Measurements from ENCODE around the gene ZNF407.

Gene ZNF407

GRCh38 chr18:74550886-74551285 is 46.8 kb upstream of the ZNF407 start:
- H3K4me1 ChIP-seq (ENCODE audit: control insufficient read depth, insufficient read depth, low read length), result no peaks in the 10 kb centered on the region

GRCh38 chr18:74551452-74551851 is 46.2 kb upstream of the ZNF407 start:
- Histone ChIP-seq H3K27ac (ENCODE audit: extremely low read depth, low read depth, low read length) (no peak overlapping the region), H3K9me3 (ENCODE audit: control insufficient read depth, insufficient read depth, low read depth, low read length) (no peaks in the 10 kb centered on the region), H3K4me1 (ENCODE audit: control insufficient read depth, insufficient read depth, low read length) (no peaks in the 10 kb centered on the region), H3K4me3 (ENCODE audit: low read depth, low read length) (no peak overlapping the region), H3K36me3 (ENCODE audit: control insufficient read depth in 2 of 2, insufficient read depth in 1 of 2, low read length in 2 of 2) (no peaks in the 10 kb centered on the region)
- ChIA-PET CTCF (interaction anchor here (0.5 to 1.6 kb wide), 49 partner anchors 8 to 1871 kb away, joined by 3 to 42 read pairs (median 4); no protein-coding TSS in a partner anchor), POLR2A (interaction anchor here (1.0 to 1.2 kb wide), 2 partner anchors 56 to 198 kb away, joined by 3 read pairs; no protein-coding TSS in a partner anchor)
- no peak for TF ChIP-seq ZBTB26 (tag by site-specific recombination; optimal IDR thresholded peaks at IDR 0.05)

More at GRCh38 chr18:74550886-74551285, 46.8 kb upstream of the ZNF407 start:
- TF ChIP-seq ZNF747 (tag by site-specific recombination; IDR thresholded peaks at IDR 0.05), result no peak
- TF ChIP-seq ZNF548 (tag by site-specific recombination; IDR thresholded peaks at IDR 0.05), result no peak
- TF ChIP-seq KLF1 (tag by site-specific recombination; IDR thresholded peaks at IDR 0.05), result no peak
- TF ChIP-seq ZNF311 (tag by site-specific recombination; IDR thresholded peaks at IDR 0.05; ENCODE audit: borderline replicate concordance), result no peak
- TF ChIP-seq ZNF624 (tag by site-specific recombination; IDR thresholded peaks at IDR 0.05), result no peak
- no peak for TF ChIP-seq ZNF76 (tag by site-specific recombination; IDR thresholded peaks at IDR 0.05; ENCODE audit: borderline replicate concordance, low read depth)
- TF ChIP-seq ZNF555 (tag by site-specific recombination; conservative IDR thresholded peaks at IDR 0.05), result no peak
- no peak for TF ChIP-seq ZNF335 (tag by site-specific recombination; conservative IDR thresholded peaks at IDR 0.05)
- TF ChIP-seq KLF8 (tag by site-specific recombination; IDR thresholded peaks at IDR 0.05), result no peak
- TF ChIP-seq ZNF843 (tag by site-specific recombination; IDR thresholded peaks at IDR 0.05), result no peak
- no peak for TF ChIP-seq ZNF571 (tag by site-specific recombination; IDR thresholded peaks at IDR 0.05)
- no peak for TF ChIP-seq OSR2 (tag by site-specific recombination; IDR thresholded peaks at IDR 0.05)
- no peak for TF ChIP-seq ZNF658 (tag by site-specific recombination; IDR thresholded peaks at IDR 0.05)
- TF ChIP-seq ZNF148 (tag by site-specific recombination; IDR thresholded peaks at IDR 0.05; ENCODE audit: borderline replicate concordance), result no peak
- TF ChIP-seq ZNF202 (tag by site-specific recombination; IDR thresholded peaks at IDR 0.05; ENCODE audit: borderline replicate concordance), result no peak
- no peak for TF ChIP-seq REPIN1 (tag by site-specific recombination; IDR thresholded peaks at IDR 0.05; ENCODE audit: low read depth)
- H3K27ac ChIP-seq (ENCODE audit: extremely low read depth, low read depth, low read length), result no peak overlapping the region
- H3K36me3 ChIP-seq (ENCODE audit: control insufficient read depth in 2 of 2, insufficient read depth in 1 of 2, low read length in 2 of 2), result no peaks in the 10 kb centered on the region
- no peaks in the 10 kb centered on the region for H3K9me3 ChIP-seq (ENCODE audit: control insufficient read depth, insufficient read depth, low read depth, low read length)
- POLR2A ChIA-PET, result no interaction called here
- no peak overlapping the region for H3K4me3 ChIP-seq (ENCODE audit: low read depth, low read length)
- CTCF ChIA-PET, result interaction anchor here (0.7 to 1.6 kb wide), 13 partner anchors 9 to 351 kb away, joined by 3 to 42 read pairs (median 4); no protein-coding TSS in a partner anchor

- ChIA-PET CTCF (interaction anchor here (0.5 to 1.6 kb wide), 58 partner anchors 8 to 1872 kb away, joined by 3 to 42 read pairs (median 4); no protein-coding TSS in a partner anchor), POLR2A (interaction anchor here (1.0 to 1.2 kb wide), 2 partner anchors 57 to 199 kb away, joined by 3 read pairs; no protein-coding TSS in a partner anchor)
- Histone ChIP-seq H3K27ac (ENCODE audit: extremely low read depth, low read depth, low read length) (no peak overlapping the region), H3K4me1 (ENCODE audit: control insufficient read depth, insufficient read depth, low read length) (no peaks in the 10 kb centered on the region), H3K9me3 (ENCODE audit: control insufficient read depth, insufficient read depth, low read depth, low read length) (no peaks in the 10 kb centered on the region), H3K4me3 (ENCODE audit: low read depth, low read length) (no peak overlapping the region), H3K36me3 (ENCODE audit: control insufficient read depth in 2 of 2, insufficient read depth in 1 of 2, low read length in 2 of 2) (no peaks in the 10 kb centered on the region)
- TF ChIP-seq CTCF (tag by site-specific recombination; IDR thresholded peaks at IDR 0.05) (peak; percentile 61), REPIN1 (tag by site-specific recombination; IDR thresholded peaks at IDR 0.05; ENCODE audit: low read depth) (no peak), ZNF654 (tag by site-specific recombination; IDR thresholded peaks at IDR 0.05; ENCODE audit: low read depth) (peak; percentile 76), ZNF202 (tag by site-specific recombination; IDR thresholded peaks at IDR 0.05; ENCODE audit: borderline replicate concordance) (no peak), ZNF473 (tag by site-specific recombination; IDR thresholded peaks at IDR 0.05) (no peak), ZSCAN30 (tag by site-specific recombination; IDR thresholded peaks at IDR 0.05) (0 out of 2 replicates have a peak, but pooled peaks have one; percentile 47)
Measured at GRCh38 chr18:74551936-74552555, 45.6 kb upstream of the ZNF407 start.

Measured in HEK293 (cell line).